GM21528 (cell line): ENCODE measurements around the gene VSIG8.

Experiments used
- ATAC-seq: cut with Tn5 transposase; IDR thresholded peaks from one replicate; pipeline ENCODE4 v1.9.1; 2021; ENCODE audit warnings: mild to moderate bottlenecking, moderate library complexity; ENCODE audit not compliant: unreplicated experiment, low FRiP score

Gene VSIG8

DNA sequence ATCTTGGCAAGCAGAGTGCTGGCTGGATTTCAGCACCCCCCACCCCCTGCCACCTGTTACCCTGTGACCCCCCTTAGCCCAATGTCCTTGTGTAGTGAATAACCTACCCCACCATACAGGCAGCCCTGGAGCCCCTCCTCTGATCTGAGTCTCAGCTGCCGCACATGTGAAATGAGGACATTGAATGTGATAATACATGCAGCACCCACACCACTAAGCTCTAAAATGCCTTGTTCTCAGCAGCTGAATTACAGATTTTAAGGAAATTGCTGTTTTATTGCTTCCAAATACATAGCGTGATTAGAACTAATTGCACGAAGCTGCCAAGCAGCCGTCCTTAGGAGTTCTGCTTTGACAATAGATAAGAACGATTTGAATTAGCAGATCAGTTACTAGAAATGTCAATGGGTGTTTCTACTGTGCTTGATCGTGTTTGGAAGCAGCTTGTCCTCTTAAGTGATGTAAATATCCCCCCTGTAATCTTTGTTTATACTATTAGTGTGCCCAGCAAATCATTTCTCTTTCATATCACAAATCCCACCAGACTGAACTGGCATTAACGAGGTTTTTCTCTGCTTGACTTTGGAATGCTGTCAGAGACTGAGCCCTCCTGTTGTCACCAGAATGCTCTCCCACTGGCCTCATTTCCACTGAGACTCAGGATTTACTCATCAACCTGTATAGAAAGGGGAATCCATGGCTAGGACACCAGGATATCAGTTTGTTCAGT lies 30.9 kb downstream of the VSIG8 start:
- no peak for ATAC-seq

DNA sequence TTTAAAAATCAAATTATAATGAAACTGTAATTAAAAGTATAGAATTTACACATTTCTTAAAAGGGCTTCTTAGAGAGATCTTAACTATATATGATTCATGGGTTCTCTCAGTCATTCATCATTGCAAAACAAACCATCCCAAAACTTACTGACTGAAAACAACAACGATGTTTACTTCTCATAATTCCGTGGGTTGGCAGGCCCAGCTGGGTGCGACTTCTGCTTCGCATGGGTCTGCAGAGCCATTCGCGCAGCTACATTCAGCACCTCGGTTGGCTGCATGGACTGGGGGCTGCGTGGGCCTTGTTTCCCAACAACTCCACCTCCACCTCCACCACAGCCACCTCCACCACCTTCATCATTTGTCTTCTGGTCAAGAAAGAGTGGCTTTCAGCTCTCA lies 31.7 kb downstream of the VSIG8 start:
- ATAC-seq: no peak

DNA sequence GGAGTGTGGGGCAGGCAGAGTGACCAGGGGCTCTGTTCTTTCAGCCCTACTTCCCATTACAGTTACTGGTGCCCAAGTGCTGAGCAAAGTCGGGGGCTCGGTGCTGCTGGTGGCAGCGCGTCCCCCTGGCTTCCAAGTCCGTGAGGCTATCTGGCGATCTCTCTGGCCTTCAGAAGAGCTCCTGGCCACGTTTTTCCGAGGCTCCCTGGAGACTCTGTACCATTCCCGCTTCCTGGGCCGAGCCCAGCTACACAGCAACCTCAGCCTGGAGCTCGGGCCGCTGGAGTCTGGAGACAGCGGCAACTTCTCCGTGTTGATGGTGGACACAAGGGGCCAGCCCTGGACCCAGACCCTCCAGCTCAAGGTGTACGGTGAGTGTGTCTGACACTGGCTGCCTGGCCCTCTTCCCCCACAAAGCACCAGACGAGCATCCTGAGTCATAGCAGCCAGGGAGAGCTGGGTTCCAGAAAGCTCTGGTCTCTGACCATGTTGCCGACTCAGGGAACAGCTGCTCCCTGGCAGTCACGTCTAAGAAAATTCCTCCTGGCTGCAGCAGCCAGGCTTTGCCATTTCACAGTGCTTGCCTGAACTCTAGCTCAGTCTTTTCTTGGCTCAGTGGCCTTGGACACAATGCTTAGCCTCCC lies 32.5 kb downstream of the VSIG8 start:
- ATAC-seq: no peak

DNA sequence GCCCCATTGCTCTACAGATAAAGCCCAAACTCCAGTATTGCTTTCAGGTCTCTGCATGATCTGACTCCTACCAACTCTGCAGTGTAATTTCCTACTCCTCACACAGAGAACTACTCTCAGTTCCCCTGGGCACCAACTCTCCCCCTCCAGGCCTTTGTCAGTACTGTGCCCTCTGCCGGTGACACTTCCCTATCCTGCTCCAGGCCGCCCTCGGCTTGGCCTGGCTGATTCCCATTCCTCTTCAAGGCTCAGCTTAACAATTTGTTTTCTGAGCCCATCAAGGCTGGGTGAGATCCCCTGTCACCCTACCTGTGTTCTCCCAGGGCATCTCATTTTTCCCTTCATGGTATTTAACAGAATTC lies 33.2 kb downstream of the VSIG8 start:
- ATAC-seq: peak; percentile 76

DNA sequence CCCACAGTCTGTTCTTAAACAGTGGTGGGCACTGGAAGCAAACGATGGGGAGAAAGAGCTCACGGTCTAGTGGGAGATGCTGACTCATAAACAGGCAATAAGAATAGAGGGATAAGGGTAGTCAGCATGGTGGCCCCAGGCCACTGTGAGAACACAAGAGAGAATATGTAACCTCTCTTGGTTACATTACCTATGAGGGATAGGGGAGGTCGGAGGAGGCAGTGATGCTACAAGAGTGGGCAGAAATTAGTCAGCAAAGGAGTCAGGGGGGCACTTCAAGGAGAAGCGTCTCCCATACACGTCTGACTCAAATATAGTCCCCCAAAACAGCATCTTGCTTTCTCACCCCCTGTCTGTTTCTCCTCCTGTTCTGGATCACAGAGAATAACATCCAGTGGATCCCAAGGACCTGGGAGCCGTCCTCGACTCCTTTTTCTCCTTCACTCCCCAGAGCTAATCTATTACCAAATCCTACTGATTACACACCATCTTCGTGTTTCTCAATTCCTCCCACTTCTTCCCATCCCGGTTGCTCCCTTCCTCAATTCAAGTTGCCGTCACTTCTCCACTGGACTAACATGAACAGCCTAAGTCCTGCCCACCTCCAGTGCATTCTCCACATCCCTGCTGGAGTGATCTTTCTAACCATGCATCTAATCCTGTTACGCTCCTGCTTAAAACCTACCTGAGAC lies 33.7 kb downstream of the VSIG8 start:
- ATAC-seq: no peak

DNA sequence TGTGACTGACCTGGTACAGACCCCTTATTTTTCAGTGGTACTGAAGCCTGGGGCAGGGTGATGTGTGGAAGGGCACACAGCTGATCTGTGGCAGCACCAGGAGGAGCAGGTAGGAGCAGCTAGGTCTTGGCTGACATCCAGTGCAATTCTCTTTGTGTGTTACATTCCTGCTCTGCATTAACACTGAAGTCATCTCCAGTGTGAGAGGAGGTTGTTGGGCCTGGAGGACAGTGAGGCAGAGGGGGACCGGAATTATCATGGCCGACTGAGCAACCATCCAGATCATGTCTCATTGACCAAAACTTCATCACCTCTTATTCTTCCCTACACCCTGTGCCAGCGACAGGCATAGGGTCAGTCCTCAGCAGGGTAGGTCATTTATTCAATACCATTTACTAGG lies 34.3 kb downstream of the VSIG8 start:
- no peak for ATAC-seq

DNA sequence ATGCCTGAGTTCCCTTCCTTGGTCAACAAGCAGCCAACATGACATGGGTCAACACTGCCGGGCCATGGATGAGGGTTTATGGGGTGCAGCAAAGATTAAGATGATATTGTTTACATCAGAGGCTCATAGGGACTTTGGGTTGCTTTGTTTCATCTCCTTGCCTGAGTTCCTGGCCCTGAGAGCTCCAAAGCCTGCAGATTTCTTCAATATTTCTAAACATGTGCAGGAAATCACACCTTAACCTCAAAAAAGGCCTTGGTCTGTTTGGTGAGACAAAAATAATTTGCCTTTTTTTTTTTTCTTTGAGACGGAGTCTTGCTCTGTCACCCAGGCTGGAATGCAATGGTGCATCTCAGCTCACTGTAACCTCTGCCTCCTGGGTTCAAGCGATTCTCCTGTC lies 34.9 kb downstream of the VSIG8 start:
- ATAC-seq: no peak

DNA sequence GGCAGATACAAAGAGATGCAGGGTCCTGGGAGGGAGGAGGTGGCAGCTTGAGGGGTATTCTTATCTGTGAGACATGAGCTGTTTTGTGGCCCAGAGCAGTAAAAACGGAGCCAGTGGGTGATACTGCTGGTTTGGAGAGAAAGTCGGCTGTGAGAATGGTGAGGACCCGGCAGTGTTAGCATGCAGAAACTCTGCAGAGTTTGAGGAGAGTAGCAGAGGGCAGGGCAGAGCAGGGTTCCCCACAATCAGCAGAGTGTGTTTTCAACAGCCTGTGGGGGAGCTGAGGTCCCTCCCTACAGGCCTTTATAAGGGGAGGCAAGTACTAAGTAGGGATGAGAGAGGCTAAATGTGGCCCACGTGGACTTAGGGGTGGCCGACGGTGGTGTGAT lies 35.4 kb downstream of the VSIG8 start:
- no peak for ATAC-seq

DNA sequence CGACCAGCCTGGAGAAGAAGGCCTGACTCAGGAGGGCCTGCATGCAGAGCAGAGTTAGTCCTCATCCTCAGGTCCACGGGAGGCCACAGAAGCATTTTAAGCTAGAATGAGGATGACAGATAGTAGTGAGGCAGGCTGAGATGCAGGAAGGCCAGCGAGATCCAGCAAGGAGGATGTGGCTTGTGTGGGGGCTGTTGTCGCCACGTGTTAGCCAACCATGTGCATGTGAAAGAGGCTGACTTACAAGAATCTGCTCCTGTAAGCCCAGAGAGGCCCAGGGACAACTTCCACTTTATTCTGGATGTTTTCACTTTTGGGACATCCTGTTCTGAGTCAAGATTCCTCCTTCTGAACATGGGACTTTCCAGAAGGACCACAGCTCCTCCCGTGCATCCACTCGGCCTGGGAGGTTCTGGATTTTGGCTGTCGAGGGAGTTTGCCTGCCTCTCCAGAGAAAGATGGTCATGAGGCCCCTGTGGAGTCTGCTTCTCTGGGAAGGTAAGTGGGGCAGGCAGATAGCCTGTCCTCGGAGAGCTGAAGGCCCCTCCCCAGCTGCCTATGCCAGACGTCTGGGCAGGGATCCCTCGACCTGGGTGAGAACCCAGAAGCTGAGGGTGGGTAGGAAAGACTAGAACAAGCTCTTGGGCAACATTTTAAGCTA lies 35.9 kb downstream of the VSIG8 start, which contains the start of gene SLAMF8:
TSS of gene SLAMF8 (plus strand) at position 433 of the 661 bp plus-strand sequence. CDS start at position 459, 26 bp downstream.
- no peak for ATAC-seq

DNA sequence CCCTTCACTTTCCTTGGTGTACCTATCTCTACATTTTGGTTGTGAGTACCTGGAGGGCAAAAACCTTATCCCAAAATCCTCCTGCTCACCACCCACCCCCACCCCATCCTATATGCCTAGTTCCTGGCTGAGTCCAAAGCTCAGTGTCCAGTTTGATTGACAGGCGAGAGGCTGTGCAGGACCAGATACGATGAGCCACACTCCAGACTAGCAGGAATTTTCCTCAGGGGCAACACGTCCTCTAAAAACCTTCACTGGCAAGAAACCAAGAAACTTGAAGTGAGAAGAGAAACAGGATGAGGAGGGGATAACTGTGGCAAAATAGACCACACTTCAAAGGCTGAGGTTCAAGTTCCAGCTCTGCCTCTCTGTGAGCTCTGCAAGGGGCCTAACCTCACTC lies 36.9 kb downstream of the VSIG8 start:
- no peak for ATAC-seq

DNA sequence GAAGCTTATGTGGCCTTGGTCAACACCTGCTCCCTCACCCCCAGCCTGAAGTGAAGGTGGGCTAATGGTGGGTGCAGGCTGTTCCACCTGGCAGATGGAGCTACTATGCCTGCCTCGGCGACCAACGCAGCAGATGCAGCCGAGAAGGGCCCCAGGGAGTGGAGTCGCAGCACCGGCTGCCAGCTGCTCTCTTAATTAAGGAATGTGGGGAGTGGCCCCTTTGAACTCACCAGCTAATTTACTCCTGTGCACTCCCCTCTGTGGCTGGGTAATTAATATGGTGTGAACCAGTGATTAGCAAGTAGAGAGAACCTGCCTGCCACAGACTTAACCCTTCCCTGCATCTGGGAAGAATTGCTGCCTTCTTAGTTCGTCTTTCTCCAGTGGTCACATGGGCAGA lies 39.1 kb downstream of the VSIG8 start:
- ATAC-seq: no peak

DNA sequence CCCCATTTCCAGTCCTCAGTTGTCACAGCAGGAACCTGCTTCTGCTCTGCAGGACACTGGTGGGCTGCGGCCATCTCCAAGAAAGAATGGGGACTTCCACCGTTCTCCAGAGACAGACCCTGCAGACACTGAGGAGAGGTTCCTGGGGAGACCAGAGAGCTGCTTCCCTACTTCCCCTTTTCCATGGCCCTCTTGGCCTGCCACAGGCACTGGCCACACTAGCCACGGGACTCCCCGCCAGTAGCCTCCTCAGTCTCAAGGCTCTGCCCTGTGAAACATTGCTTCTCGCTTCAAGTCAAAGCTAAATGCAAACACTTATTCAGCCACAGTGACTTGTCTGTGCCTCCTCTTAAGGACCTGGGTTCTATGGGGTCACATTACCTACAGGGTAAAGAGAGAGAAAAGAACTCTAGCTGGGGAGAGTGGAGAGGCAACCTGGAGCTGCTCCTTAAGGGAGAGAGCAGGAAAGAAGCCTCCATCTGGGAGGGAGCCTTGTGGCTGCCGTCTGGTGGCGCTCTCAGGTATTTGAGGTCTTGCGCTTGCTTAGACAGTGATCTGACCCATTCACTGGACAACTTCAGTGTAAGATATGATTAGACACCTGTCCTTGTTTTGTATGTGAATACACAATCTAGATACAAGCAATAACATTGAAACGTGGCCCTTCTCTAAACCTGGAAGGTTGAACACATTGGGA lies 41.1 kb downstream of the VSIG8 start:
- ATAC-seq: no peak

DNA sequence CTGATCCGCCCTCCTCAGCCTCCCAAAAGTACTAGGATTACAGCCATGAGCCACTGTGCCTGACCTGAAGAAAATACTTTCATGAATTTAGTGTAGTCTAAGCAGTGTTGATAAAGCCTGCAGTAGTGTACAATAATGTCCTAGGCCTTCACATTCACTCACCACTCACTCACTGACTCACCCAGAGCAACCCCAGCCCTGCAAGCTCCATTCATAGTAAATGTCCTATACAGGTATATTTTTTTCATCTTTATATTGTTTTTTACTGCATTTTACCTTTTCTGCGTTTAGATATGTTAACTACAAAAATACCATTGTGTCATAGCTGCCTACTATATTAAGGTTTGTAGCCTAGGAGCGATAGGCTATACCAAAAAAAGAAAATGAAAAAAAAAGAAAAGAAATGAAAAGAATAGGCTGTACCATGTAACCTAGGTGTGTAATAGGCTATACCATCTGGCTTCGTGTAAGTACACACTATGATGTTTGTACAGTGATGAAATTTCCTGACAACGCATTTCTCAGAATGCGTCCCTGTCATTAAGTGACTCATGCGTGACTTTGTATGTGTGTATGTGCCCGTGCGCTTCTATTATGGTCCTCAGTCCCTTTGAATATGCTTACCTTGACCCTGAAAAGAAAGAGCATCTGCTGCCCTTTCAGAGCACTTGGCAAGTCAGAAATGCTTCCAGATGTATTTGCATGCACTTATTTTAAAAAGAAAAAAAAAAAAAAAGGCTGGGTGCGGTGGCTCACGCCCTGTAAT lies 45.0 kb downstream of the VSIG8 start:
- no peak for ATAC-seq

DNA sequence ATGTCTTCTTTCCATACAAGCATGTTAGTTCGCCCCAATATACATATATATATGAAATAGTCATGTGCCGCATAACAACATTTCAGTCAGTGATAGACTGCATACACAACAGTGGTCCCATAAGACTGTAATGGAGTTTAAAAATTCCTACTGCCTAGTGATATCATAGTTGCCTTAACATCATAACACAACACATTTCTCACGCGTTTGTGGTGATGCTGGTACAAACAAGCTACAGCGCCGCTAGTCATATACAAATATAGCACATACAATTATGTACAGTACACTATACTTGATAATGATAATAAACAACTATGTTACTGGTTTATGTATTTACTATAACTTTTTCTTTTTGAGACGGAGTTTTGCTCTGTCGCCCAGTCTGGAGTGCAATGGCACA lies 46.5 kb downstream of the VSIG8 start:
- ATAC-seq: no peak

DNA sequence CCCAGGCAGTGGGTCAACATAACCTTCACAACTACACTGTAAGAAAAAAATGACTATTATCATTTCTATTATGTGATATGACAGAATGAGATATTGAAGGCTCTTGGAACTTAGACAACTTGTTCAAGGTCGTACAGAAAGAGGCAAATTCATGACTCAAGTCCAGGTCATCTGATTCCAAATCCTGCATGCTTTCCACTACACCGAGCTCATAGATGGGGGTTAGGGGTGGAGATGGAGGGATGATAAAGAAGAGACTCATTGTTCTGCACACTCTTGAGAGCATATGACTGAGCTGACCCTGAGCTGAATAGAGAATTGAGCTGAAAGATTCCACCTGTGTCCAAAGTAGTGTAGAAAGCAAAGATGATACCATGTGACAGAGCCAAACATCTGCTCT lies 57.5 kb downstream of the VSIG8 start:
- no peak for ATAC-seq
